H9 (cell line): ENCODE data around the gene SYNE4. TPM values are rescaled to one million over a fixed set of nuclear protein-coding genes. Genes with fewer than 3 reads are reported as not detected.

Experiments
- DNase-seq: peaks from one replicate; pipeline ENCODE4 v3.0.0-alpha.2; 2017
- H2AFZ ChIP-seq: one replicate; pipeline ENCODE4 v1.6.1; 2013; ENCODE audit warnings: mild to moderate bottlenecking, low read length, control low read depth, moderate library complexity
- H2AK5ac ChIP-seq: 2 replicates; pipeline ENCODE4 v1.6.1; 2013; ENCODE audit warnings: low read length, control low read depth, mixed read lengths; ENCODE audit not compliant: insufficient read length
- H2BK120ac ChIP-seq: one replicate; pipeline ENCODE4 v1.6.1; 2013; ENCODE audit warnings: low read depth, mild to moderate bottlenecking, low read length, control low read depth, inconsistent platforms; ENCODE audit not compliant: poor library complexity, severe bottlenecking
- H2BK12ac ChIP-seq: 2 replicates; pipeline ENCODE4 v1.6.1; 2013; ENCODE audit warnings: low read length, control low read depth, mixed read lengths, low read depth; ENCODE audit not compliant: insufficient read length
- H2BK15ac ChIP-seq: 2 replicates; pipeline ENCODE4 v1.6.1; 2013; ENCODE audit warnings: low read depth, low read length, control low read depth
- H2BK20ac ChIP-seq: one replicate; pipeline ENCODE4 v1.6.1; 2013; ENCODE audit warnings: low read depth, mild to moderate bottlenecking, low read length, control low read depth, inconsistent platforms; ENCODE audit not compliant: poor library complexity, severe bottlenecking
- H2BK5ac ChIP-seq: 2 replicates; pipeline ENCODE4 v1.6.1; 2013; ENCODE audit warnings: low read length, control low read depth, mixed read lengths; ENCODE audit not compliant: insufficient read length
- H3K14ac ChIP-seq: 2 replicates; pipeline ENCODE4 v1.6.1; 2013; ENCODE audit warnings: low read length, control low read depth; ENCODE audit not compliant: insufficient read depth
- H3K18ac ChIP-seq: 2 replicates; pipeline ENCODE4 v1.6.1; 2013; ENCODE audit warnings: low read depth, mild to moderate bottlenecking, mixed read lengths, low read length, control low read depth; ENCODE audit not compliant: insufficient read length
- H3K23ac ChIP-seq: 2 replicates; pipeline ENCODE4 v1.6.1; 2013; ENCODE audit warnings: low read length, control low read depth, mixed read lengths, low read depth; ENCODE audit not compliant: insufficient read length
- H3K23me2 ChIP-seq: 2 replicates; pipeline ENCODE4 v1.6.1; 2013; ENCODE audit warnings: low read depth, mild to moderate bottlenecking, mixed read lengths, low read length, control low read depth; ENCODE audit not compliant: insufficient read length, poor library complexity, severe bottlenecking
- H3K27ac ChIP-seq: 2 replicates; pipeline ENCODE4 v1.5.1; 2013; ENCODE audit warnings: low read length, control low read depth, mixed read lengths, low read depth; ENCODE audit not compliant: insufficient read length
- H3K27me3 ChIP-seq: 2 replicates; pipeline ENCODE4 v1.6.1; 2013; ENCODE audit warnings: low read length, control low read depth, inconsistent platforms; ENCODE audit not compliant: insufficient read depth
- H3K4ac ChIP-seq: 2 replicates; pipeline ENCODE4 v1.6.1; 2013; ENCODE audit warnings: low read depth, mild to moderate bottlenecking, control low read depth, inconsistent platforms, low read length, moderate library complexity
- H3K4me1 ChIP-seq: 2 replicates; pipeline ENCODE4 v1.6.1; 2013; ENCODE audit warnings: low read length, control low read depth, inconsistent platforms; ENCODE audit not compliant: insufficient read depth
- H3K4me2 ChIP-seq: 2 replicates; pipeline ENCODE4 v1.6.1; 2013; ENCODE audit warnings: low read length, control low read depth, mixed read lengths; ENCODE audit not compliant: insufficient read length, insufficient read depth
- H3K56ac ChIP-seq: 2 replicates; pipeline ENCODE4 v1.6.1; 2013; ENCODE audit warnings: low read depth, mild to moderate bottlenecking, mixed read lengths, low read length, control low read depth; ENCODE audit not compliant: insufficient read length
- H3K79me1 ChIP-seq: 2 replicates; pipeline ENCODE4 v1.6.1; 2013; ENCODE audit warnings: low read depth, mild to moderate bottlenecking, moderate library complexity, low read length, control low read depth, inconsistent platforms; ENCODE audit not compliant: insufficient read depth, poor library complexity, severe bottlenecking
- H3K79me2 ChIP-seq: 2 replicates; pipeline ENCODE4 v1.6.1; 2013; ENCODE audit warnings: low read length, control low read depth, inconsistent platforms; ENCODE audit not compliant: insufficient read depth
- H3K9ac ChIP-seq: 2 replicates; pipeline ENCODE4 v1.6.1; 2013; ENCODE audit warnings: low read length, control low read depth, mixed read lengths; ENCODE audit not compliant: insufficient read length; ENCODE audit errors: extremely low read depth
- H3K9me3 ChIP-seq: one replicate; pipeline ENCODE4 v1.6.1; 2013; ENCODE audit warnings: low read depth, low read length, inconsistent platforms; ENCODE audit not compliant: control insufficient read depth
- H3T11ph ChIP-seq: one replicate; pipeline ENCODE4 v1.6.1; 2013; ENCODE audit warnings: mild to moderate bottlenecking, low read length, control low read depth, inconsistent platforms
- H4K20me1 ChIP-seq: one replicate; pipeline ENCODE4 v1.6.1; 2013; ENCODE audit not compliant: control insufficient read depth, insufficient read length, insufficient read depth
- H4K5ac ChIP-seq: 2 replicates; pipeline ENCODE4 v1.6.1; 2013; ENCODE audit warnings: low read depth, mild to moderate bottlenecking, mixed read lengths, low read length, control low read depth; ENCODE audit not compliant: insufficient read length
- H4K8ac ChIP-seq: replicated peaks from 2 replicates; pipeline ENCODE4 v1.6.1; 2013; ENCODE audit warnings: low read length, control low read depth, mixed read lengths, low read depth; ENCODE audit not compliant: insufficient read length
- H4K91ac ChIP-seq: 2 replicates; pipeline ENCODE4 v1.6.1; 2013; ENCODE audit warnings: low read depth, mild to moderate bottlenecking, moderate library complexity, mixed read lengths, low read length, control low read depth; ENCODE audit not compliant: insufficient read length
- H3K27ac Mint-ChIP-seq, 3 experiments: 2 replicates in 2 of 3; 3 replicates in 1 of 3; pipeline ENCODE4 v1.8.0; 2020 to 2021; ENCODE audit warnings: mixed read lengths in 3 of 3, mild to moderate bottlenecking in 1 of 3, moderate library complexity in 1 of 3
- H3K27me3 Mint-ChIP-seq: 2 replicates; pipeline ENCODE4 v1.8.0; 2021; ENCODE audit warnings: low read depth, mild to moderate bottlenecking, moderate library complexity, mixed read lengths
- H3K36me3 Mint-ChIP-seq, 3 experiments: 2 replicates in 2 of 3; 3 replicates in 1 of 3; pipeline ENCODE4 v1.8.0; 2020 to 2021; ENCODE audit warnings: low read depth in 3 of 3, mixed read lengths in 3 of 3; ENCODE audit not compliant: insufficient read depth in 1 of 3
- H3K4me1 Mint-ChIP-seq, 2 experiments: 2 replicates each; pipeline ENCODE4 v1.8.0; 2020; ENCODE audit warnings: mixed read lengths in 2 of 2
- H3K4me3 Mint-ChIP-seq, 2 experiments: 2 replicates in 1 of 2; 3 replicates in 1 of 2; pipeline ENCODE4 v1.8.0; 2020 to 2021; ENCODE audit warnings: mild to moderate bottlenecking in 2 of 2, mixed read lengths in 2 of 2, moderate library complexity in 1 of 2
- H3K9me3 Mint-ChIP-seq, 2 experiments: 2 replicates in 1 of 2; 3 replicates in 1 of 2; pipeline ENCODE4 v1.8.0; 2020; ENCODE audit warnings: mild to moderate bottlenecking in 2 of 2, mixed read lengths in 2 of 2, moderate library complexity in 1 of 2
- CTCF ChIP-seq: fragments of 200-600 bp; sonication (generic); conservative IDR thresholded peaks from 3 replicates; pipeline ENCODE4 v1.8.0; 2021; ENCODE audit warnings: antibody characterized with exemption, mild to moderate bottlenecking
- WGBS: extraction: QIAGEN DNeasy Blood & Tissue Kit; methylation state at CpG from one replicate; pipeline ENCODE4 v1.1.7; 2013; ENCODE audit warnings: missing lambda C conversion rate, low lambda C conversion rate, mixed read lengths; ENCODE audit not compliant: insufficient read length; ENCODE audit errors: extremely low coverage; 5-methylcytosine and 5-hydroxymethylcytosine counted together
- total RNA-seq: library from RNA; stranded (reverse); gene quantifications from 2 replicates; pipeline ENCODE4 v1.2.1, GENCODE V29; 2021

The SYNE4 gene
- total RNA-seq, 1 experiment from 2014 or later = 19.2 TPM

- no peak for DNase-seq
- Histone ChIP-seq H4K8ac (no peak overlapping the region), H3K4ac (no peak overlapping the region), H2BK20ac (no peak overlapping the region), H3K27ac (no peak overlapping the region), H2BK120ac (no peak overlapping the region), H3K4me2 (no peak overlapping the region), H3K18ac (no peak overlapping the region), H2BK12ac (no peak overlapping the region), H3K9ac (no peak overlapping the region), H3K14ac (no peak overlapping the region), H4K20me1 (no peaks in the 10 kb centered on the region), H2AFZ (no peak overlapping the region), H3K4me1 (no peaks in the 10 kb centered on the region), H2AK5ac (no peak overlapping the region), H3K79me1 (no peaks in the 10 kb centered on the region), H4K5ac (no peak overlapping the region), H2BK5ac (no peak overlapping the region), H3K23me2 (no peaks in the 10 kb centered on the region), H3K56ac (no peak overlapping the region), H2BK15ac (no peak overlapping the region), H3T11ph (no peak overlapping the region), H3K79me2 (no peaks in the 10 kb centered on the region), H3K27me3 (no peaks in the 10 kb centered on the region), H3K23ac (no peak overlapping the region), H4K91ac (no peak overlapping the region), H3K9me3 (no peaks in the 10 kb centered on the region)
- H3K27ac Mint-ChIP-seq = no peak overlapping the region; a peak in 1 of 7 replicates
- H3K4me3 Mint-ChIP-seq = no peak overlapping the region
- H3K9me3 Mint-ChIP-seq = no peaks in the 10 kb centered on the region; a peak in 1 of 5 replicates
- peaks cover 2 to 3% (median 3%) of the 10 kb centered on the region in 3 experiments; a peak in 4 of 7 replicates for H3K36me3 Mint-ChIP-seq
- TF ChIP-seq CTCF = no peak
- H3K4me1 Mint-ChIP-seq = peaks cover 8 to 14% of the 10 kb centered on the region in 2 experiments
- no CpG with 5 or more reads among the region's 6 CpGs for WGBS
- no peaks in the 10 kb centered on the region; the same call in 1 of the 2 replicates for H3K27me3 Mint-ChIP-seq
Measured at GRCh38 chr19:36040495-36040894, 31.9 kb upstream of the SYNE4 start.
